Neural crest cell (in vitro differentiated cells): Measurements from ENCODE around the gene KIAA1549. TPM values are rescaled to one million over a fixed set of nuclear protein-coding genes. Genes with fewer than 3 reads are reported as not detected.

Experiments used
- DNase-seq: peaks from one replicate; pipeline ENCODE4 v3.0.0; 2021; ENCODE audit warnings: low read depth, mixed read lengths, low spot score
- H3K27ac Mint-ChIP-seq: one replicate; pipeline ENCODE4 v1.8.0; 2021; ENCODE audit warnings: mild to moderate bottlenecking, mixed read lengths; ENCODE audit not compliant: unreplicated experiment
- H3K27me3 Mint-ChIP-seq: 2 replicates; pipeline ENCODE4 v1.8.0; 2021; ENCODE audit warnings: low read depth, mild to moderate bottlenecking, mixed read lengths
- H3K36me3 Mint-ChIP-seq: 2 replicates; pipeline ENCODE4 v1.8.0; 2021; ENCODE audit warnings: low read depth, mild to moderate bottlenecking, mixed read lengths
- H3K4me1 Mint-ChIP-seq: 2 replicates; pipeline ENCODE4 v1.8.0; 2021; ENCODE audit warnings: mixed read lengths
- H3K4me3 Mint-ChIP-seq: one replicate; pipeline ENCODE4 v1.8.0; 2021; ENCODE audit warnings: mild to moderate bottlenecking, mixed read lengths
- H3K9me3 Mint-ChIP-seq: 2 replicates; pipeline ENCODE4 v1.8.0; 2021; ENCODE audit warnings: mixed read lengths
- total RNA-seq: library from RNA; stranded (reverse); gene quantifications from 2 replicates; pipeline ENCODE4 v1.2.1, GENCODE V29; 2021
- TF ChIP-seq, protein P1 (sequence below): fragments of 200-600 bp; sonication (generic); conservative IDR thresholded peaks from 2 replicates; pipeline ENCODE4 v1.5.0; 2021; ENCODE audit warnings: antibody characterized with exemption, mild to moderate bottlenecking

The KIAA1549 gene
- total RNA-seq, 1 donor from 2014 or later: 33.2 TPM

GRCh38 chr7:138837627-138838026, 143.6 kb downstream of the KIAA1549 start:
- peak overlapping the region; percentile 43 for H3K27ac Mint-ChIP-seq
- no peak overlapping the region for H3K4me3 Mint-ChIP-seq
- no peaks in the 10 kb centered on the region for H3K9me3 Mint-ChIP-seq
- peaks cover 28% of the 10 kb centered on the region for H3K36me3 Mint-ChIP-seq
- TF ChIP-seq, protein P1, sequence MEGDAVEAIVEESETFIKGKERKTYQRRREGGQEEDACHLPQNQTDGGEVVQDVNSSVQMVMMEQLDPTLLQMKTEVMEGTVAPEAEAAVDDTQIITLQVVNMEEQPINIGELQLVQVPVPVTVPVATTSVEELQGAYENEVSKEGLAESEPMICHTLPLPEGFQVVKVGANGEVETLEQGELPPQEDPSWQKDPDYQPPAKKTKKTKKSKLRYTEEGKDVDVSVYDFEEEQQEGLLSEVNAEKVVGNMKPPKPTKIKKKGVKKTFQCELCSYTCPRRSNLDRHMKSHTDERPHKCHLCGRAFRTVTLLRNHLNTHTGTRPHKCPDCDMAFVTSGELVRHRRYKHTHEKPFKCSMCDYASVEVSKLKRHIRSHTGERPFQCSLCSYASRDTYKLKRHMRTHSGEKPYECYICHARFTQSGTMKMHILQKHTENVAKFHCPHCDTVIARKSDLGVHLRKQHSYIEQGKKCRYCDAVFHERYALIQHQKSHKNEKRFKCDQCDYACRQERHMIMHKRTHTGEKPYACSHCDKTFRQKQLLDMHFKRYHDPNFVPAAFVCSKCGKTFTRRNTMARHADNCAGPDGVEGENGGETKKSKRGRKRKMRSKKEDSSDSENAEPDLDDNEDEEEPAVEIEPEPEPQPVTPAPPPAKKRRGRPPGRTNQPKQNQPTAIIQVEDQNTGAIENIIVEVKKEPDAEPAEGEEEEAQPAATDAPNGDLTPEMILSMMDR: no peak
- peaks cover 5% of the 10 kb centered on the region for H3K4me1 Mint-ChIP-seq
- no peaks in the 10 kb centered on the region for H3K27me3 Mint-ChIP-seq
- DNase-seq: no peak

DNA sequence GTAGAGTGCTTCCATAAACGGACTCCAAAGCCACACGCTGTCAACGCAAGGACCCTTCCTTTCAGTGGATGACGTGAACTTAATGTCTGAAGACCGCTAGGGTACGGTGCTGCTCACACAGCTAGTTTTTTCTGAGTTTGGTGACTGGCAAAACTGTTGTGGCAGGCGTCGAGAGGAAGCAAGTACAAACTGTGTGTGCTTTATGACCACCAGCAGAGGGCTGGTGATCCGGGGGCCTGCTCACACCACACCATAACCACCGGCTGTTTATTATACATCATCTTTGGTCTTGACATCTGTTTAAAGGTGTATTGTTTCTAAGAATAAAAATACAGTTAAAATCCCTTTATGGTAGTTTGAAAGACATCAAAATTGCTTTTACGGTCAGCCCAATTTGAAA, 146.1 kb downstream of the KIAA1549 start:
- Mint-ChIP-seq H3K9me3 (no peaks in the 10 kb centered on the region), H3K4me3 (no peak overlapping the region), H3K4me1 (peaks cover 5% of the 10 kb centered on the region), H3K27me3 (no peaks in the 10 kb centered on the region), H3K36me3 (peaks cover 25% of the 10 kb centered on the region), H3K27ac (no peak overlapping the region)
- TF ChIP-seq, protein P1: no peak
- DNase-seq: no peak

- H3K4me1 Mint-ChIP-seq: peaks cover 5% of the 10 kb centered on the region
- H3K36me3 Mint-ChIP-seq: peaks cover 22% of the 10 kb centered on the region
- DNase-seq: no peak
- no peaks in the 10 kb centered on the region for H3K9me3 Mint-ChIP-seq
- H3K27me3 Mint-ChIP-seq: no peaks in the 10 kb centered on the region
- no peak overlapping the region for H3K4me3 Mint-ChIP-seq
- H3K27ac Mint-ChIP-seq: no peak overlapping the region
- TF ChIP-seq, protein P1: no peak
Observed at GRCh38 chr7:138834583-138834982, 146.6 kb downstream of the KIAA1549 start.

DNA sequence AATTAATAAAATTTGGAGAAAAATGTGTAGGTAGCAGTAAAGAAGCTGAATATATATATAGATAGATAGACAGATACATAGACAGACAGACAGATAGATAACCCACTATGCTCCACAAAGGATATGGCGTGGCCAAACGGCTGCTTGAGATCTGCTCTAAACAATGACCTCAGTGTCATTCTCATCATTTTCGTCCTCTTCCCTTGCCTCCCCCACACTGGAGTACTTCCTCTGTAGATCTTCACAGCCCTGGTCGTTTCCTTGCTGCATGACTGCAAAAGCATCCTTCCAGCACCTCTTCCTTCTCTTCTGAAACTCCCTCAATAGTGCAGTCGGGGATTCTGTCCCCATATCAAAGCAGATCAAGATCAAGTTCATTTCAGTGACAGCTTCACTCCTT, 147.6 kb downstream of the KIAA1549 start:
- peaks cover 19% of the 10 kb centered on the region for H3K36me3 Mint-ChIP-seq
- TF ChIP-seq, protein P1: no peak
- DNase-seq: no peak
- H3K4me1 Mint-ChIP-seq: peaks cover 5% of the 10 kb centered on the region
- H3K9me3 Mint-ChIP-seq: no peaks in the 10 kb centered on the region
- peak overlapping the region; percentile 4 for H3K27ac Mint-ChIP-seq
- H3K4me3 Mint-ChIP-seq: no peak overlapping the region
- H3K27me3 Mint-ChIP-seq: no peaks in the 10 kb centered on the region

DNA sequence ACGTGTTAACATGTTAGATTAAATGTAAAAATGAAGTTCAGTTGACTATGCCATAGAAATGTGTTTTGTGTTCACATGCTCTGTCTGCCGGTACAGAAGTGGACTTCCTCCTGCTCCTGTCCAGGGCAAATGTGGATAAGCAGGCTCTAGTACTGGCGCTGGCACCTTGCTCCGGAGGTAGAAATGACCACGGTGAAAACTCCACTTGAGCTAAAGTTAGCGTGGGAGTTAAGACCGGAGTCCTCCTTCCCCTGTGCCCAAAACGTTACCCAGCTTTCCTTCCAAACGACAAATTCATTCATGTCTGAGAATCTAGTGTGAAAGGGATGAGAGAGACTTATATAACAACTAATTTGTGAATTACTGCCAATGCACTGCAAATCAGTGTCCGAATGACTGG, 148.2 kb downstream of the KIAA1549 start:
- Mint-ChIP-seq H3K9me3 (no peaks in the 10 kb centered on the region), H3K36me3 (peaks cover 19% of the 10 kb centered on the region), H3K4me3 (no peak overlapping the region), H3K27ac (no peak overlapping the region), H3K27me3 (no peaks in the 10 kb centered on the region), H3K4me1 (peaks cover 5% of the 10 kb centered on the region)
- no peak for DNase-seq
- TF ChIP-seq, protein P1: no peak

DNA sequence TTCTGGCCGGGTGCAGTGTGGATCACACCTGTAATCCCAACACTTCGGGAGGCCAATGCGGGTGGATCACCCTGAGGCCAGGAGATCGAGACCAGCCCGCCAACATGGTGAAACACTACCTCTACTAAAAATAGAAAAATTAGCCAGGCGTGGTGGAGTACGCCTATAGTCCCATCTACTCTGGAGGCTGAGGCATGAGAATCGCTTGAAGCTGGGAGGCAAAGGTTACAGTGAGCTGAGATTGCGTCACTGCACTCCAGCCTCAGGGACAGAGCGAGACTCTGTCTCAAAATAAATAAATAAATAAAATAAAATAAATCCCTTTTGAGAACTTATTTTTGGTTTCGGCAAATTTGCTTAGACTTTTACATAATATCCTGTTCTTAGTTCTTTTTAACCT, 151.9 kb downstream of the KIAA1549 start:
- no peak for DNase-seq
- Mint-ChIP-seq H3K9me3 (peaks cover 8% of the 10 kb centered on the region), H3K27me3 (no peaks in the 10 kb centered on the region), H3K36me3 (peaks cover 11% of the 10 kb centered on the region), H3K27ac (no peak overlapping the region), H3K4me3 (no peak overlapping the region), H3K4me1 (peaks cover 5% of the 10 kb centered on the region)
- TF ChIP-seq, protein P1: no peak
